ENCODE data around the gene SLC10A3. TPM values are rescaled to one million over a fixed set of nuclear protein-coding genes. Genes with fewer than 3 reads are reported as not detected.
"Not testable (repeated sequence)": the region's sequence is repeated elsewhere in the genome, so short reads cannot be mapped to it uniquely, and the experiment has no call there.

The SLC10A3 gene
- total RNA-seq, 1 experiment from 2014 or later: 24.0 TPM

- in situ Hi-C loops (cut with HindIII; ENCODE audit: low sequenced_read_pairs): no loop called here
- DNase-seq (ENCODE audit: low spot score): no peak
These were observed 22.6 kb upstream of the SLC10A3 start for GRCh38 chrX:154512879-154513553.

DNA sequence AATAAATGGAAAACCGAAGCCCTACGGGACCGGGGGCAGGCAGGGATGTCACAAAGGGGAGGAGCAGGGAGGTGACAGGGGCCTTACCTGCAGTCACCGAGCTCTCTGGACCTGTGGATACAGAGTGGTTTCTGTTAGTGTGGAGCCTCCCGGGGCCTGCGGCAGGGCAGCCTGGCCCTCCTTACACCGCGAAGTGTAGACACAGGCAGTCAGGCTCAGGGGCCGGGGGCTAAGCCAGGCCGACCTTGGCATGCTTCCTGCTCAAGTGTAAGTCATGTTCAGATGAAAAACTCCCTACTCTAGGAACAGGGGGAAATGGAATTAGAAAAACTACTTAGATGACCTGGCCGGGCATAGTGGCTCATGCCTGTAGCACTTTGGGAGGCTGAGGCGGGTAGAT, 21.3 kb upstream of the SLC10A3 start:
- DNase-seq (ENCODE audit: low spot score): no peak
- in situ Hi-C loops (cut with HindIII; ENCODE audit: low sequenced_read_pairs): no loop called here

GRCh38 chrX:154509455-154509854, 19.0 kb upstream of the SLC10A3 start:
- in situ Hi-C loops (cut with HindIII; ENCODE audit: low sequenced_read_pairs): no loop called here

GRCh38 chrX:154508384-154508745, 17.9 kb upstream of the SLC10A3 start:
- in situ Hi-C loops (cut with HindIII; ENCODE audit: low sequenced_read_pairs): no loop called here
- DNase-seq (ENCODE audit: low spot score): no peak

More at GRCh38 chrX:154509455-154509854, 19.0 kb upstream of the SLC10A3 start:
- DNase-seq (ENCODE audit: low spot score): no peak

DNA sequence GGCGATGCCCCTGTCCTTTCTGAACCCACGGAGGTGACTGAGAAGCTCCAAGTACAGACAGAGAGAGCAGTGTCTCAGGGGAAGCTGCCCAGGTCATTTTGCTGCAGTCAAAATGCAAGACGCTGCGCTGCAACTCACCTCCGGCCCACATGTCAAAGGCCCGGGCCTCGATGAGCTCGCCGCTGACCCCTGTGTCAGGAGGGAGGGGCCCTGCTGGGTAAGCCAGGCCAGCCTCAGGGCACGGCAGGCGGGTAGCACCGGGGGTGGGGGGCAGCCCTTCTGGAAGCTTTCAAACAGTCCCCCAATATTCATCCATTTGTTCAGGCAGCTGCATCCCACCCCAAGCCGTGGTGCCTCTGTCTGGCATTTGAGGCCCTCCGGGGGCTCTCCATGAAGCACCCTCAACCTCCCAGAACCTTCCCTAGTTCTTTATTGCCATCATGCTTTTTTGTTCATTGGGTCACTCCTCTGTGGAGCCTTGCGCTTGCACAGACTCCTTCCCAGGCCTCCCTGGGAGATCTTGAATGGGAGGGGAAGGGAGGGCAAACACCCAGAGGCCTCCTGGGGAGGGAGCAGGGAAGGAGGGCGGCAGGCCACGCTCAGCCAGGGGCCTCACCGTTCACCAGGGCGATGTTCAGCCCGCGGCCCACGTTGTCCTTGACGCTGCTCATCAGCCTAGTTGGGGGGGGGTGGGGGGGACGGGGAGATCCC, 17.4 kb upstream of the SLC10A3 start:
- in situ Hi-C loops (cut with HindIII; ENCODE audit: low sequenced_read_pairs): no loop called here
- no peak for DNase-seq (ENCODE audit: low spot score)

- no peak for DNase-seq (ENCODE audit: low spot score)
- in situ Hi-C loops (cut with HindIII; ENCODE audit: low sequenced_read_pairs): no loop called here
These were observed 16.3 kb upstream of the SLC10A3 start for GRCh38 chrX:154506483-154507332.

GRCh38 chrX:154505734-154506133, 15.3 kb upstream of the SLC10A3 start:
- in situ Hi-C loops (cut with HindIII; ENCODE audit: low sequenced_read_pairs): no loop called here

GRCh38 chrX:154502989-154503388, 12.6 kb upstream of the SLC10A3 start:
- in situ Hi-C loops (cut with HindIII; ENCODE audit: low sequenced_read_pairs): no loop called here
- no peak for DNase-seq (ENCODE audit: low spot score)

More at GRCh38 chrX:154505734-154506133, 15.3 kb upstream of the SLC10A3 start:
- DNase-seq (ENCODE audit: low spot score): no peak

- in situ Hi-C loops (cut with HindIII; ENCODE audit: low sequenced_read_pairs): no loop called here
- DNase-seq (ENCODE audit: low spot score): no peak
These were observed 11.7 kb upstream of the SLC10A3 start for GRCh38 chrX:154502098-154502497.

- in situ Hi-C loops (cut with HindIII; ENCODE audit: low sequenced_read_pairs); DNase-seq (ENCODE audit: low spot score): not testable (repeated sequence)
These were observed 11.0 kb upstream of the SLC10A3 start for GRCh38 chrX:154501423-154501822.

GRCh38 chrX:154496591-154497137, 6.2 kb upstream of the SLC10A3 start:
- in situ Hi-C loops (cut with HindIII; ENCODE audit: low sequenced_read_pairs); DNase-seq (ENCODE audit: low spot score): not testable (repeated sequence)

DNA sequence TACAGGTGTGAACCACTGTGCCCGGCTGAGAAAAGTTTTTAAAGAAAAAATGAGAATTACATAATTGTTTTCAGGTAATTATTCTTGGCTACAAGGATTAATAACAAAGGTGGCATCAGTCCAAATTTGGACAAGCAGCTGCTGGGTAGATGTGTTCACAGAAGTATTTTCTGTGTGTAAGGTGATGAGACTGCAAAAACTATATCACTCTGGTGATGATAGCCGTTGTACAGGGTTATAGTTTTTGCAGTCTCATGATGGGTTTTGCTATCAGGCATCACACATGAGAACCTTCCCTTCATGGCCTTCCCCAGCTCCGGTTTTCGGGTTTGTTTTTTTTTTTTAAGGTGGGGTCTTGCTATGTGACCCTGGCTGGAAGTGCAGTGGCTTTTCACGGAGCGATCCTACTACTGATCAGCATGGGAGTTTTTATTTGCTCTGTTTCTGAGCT, 5.1 kb upstream of the SLC10A3 start:
- in situ Hi-C loops (cut with HindIII; ENCODE audit: low sequenced_read_pairs): no loop called here
- DNase-seq (ENCODE audit: low spot score): no peak

- in situ Hi-C loops (cut with HindIII; ENCODE audit: low sequenced_read_pairs): no loop called here
- DNase-seq (ENCODE audit: low spot score): no peak
These were observed 4.3 kb upstream of the SLC10A3 start for GRCh38 chrX:154494715-154495114.

- in situ Hi-C loops (cut with HindIII; ENCODE audit: low sequenced_read_pairs): no loop called here
- DNase-seq (ENCODE audit: low spot score): no peak
These were observed 412 bp downstream of the SLC10A3 start for GRCh38 chrX:154490021-154490413.

DNA sequence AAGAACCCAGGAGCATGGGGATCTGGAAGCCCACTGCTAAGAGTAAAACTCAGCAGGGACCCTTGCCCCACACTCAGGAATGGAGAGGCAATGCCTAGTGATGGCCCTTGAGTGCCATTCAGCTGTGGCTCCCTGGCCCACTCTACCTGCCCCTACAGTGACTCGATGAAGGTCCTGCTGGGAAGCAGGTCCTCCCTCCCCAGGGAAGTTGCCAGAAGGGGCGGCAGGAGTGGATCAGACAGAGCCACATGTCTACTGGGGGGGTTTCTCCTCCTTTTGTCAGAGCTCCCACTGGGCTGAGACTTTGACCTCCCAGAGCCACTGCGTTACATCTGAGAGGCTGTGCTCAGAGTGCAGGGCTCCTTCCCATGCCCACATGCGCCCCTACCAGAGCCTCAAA, 1.2 kb downstream of the SLC10A3 start:
- DNase-seq (ENCODE audit: low spot score): no peak
- in situ Hi-C loops (cut with HindIII; ENCODE audit: low sequenced_read_pairs): no loop called here

GRCh38 chrX:154488336-154489075, 1.9 kb downstream of the SLC10A3 start:
- in situ Hi-C loops (cut with HindIII; ENCODE audit: low sequenced_read_pairs): no loop called here
- DNase-seq (ENCODE audit: low spot score): no peak

- in situ Hi-C loops (cut with HindIII; ENCODE audit: low sequenced_read_pairs): no loop called here
- DNase-seq (ENCODE audit: low spot score): no peak
These were observed 2.7 kb downstream of the SLC10A3 start for GRCh38 chrX:154487518-154488290.
